UCSD-AML1 (cell line): ENCODE data around the gene ABCF2.

Source experiments
- DNase-seq: peaks from one replicate; lab custom pipeline; 2025; ENCODE audit not compliant: unreplicated experiment; lab: John Stamatoyannopoulos, UW

ABCF2 gene

GRCh38 chr7:151226560-151226874 lies 488 bp downstream of the ABCF2 start:
- no peak for DNase-seq

- DNase-seq: no peak
Measured at GRCh38 chr7:151225948-151226510, 976 bp downstream of the ABCF2 start.

- DNase-seq: no peak
Measured at GRCh38 chr7:151223728-151224127, 3.3 kb downstream of the ABCF2 start.

GRCh38 chr7:151218170-151218569 lies 8.8 kb downstream of the ABCF2 start:
- DNase-seq: no peak

GRCh38 chr7:151215396-151215795 lies 11.6 kb downstream of the ABCF2 start:
- no peak for DNase-seq

GRCh38 chr7:151213826-151214225 lies 13.2 kb downstream of the ABCF2 start:
- DNase-seq: no peak

DNA sequence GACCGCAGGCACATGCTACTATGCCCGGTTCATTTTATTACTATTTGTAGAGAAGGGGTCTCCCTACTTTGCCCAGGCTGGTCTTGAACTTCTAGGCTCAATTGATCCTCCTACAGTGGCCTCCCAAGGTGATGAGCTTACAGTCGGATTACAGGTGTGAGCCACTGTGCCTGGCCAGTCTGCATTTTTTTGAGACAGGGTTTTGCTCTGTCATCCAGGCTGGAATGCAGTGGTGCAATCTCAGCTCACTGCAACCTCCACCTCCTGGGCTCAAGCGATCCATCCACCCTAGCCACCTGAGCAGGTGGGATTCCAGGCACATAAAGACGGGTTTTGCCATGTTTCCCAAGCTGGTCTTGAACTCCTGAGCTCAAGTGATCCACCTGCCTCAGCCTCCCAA lies 14.4 kb downstream of the ABCF2 start:
- DNase-seq: no peak

GRCh38 chr7:151211155-151211772 lies 15.7 kb downstream of the ABCF2 start:
- DNase-seq: no peak

GRCh38 chr7:151210087-151210854 lies 16.7 kb downstream of the ABCF2 start, which contains the start of gene H2BK1:
TSS of gene H2BK1 (minus strand) at chr7:151210488. CDS start at chr7:151210318, 170 bp downstream.
- no peak for DNase-seq

- no peak for DNase-seq
Measured at GRCh38 chr7:151209588-151209987, 17.4 kb downstream of the ABCF2 start.

GRCh38 chr7:151208253-151208862 lies 18.6 kb downstream of the ABCF2 start:
- no peak for DNase-seq

- DNase-seq: no peak
Measured at GRCh38 chr7:151207804-151208203, 19.2 kb downstream of the ABCF2 start.

DNA sequence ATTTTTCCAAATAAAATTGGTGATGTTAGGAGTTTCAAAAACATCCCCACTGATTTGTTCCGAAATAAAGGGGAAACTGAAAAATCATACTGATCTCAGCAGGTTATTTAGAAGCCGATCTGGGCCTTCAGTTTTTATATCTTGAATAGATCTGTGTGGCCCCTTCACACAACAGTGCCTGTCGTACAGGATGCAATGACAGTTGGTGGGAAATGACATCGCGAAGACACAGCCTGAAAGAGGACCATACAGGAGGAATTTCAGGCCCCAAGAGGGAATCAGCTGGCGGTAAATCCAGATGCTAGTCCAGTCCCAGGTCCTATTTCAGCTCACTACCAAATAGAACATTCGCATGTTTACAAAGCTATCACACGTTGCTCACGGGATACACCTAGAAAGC lies 19.7 kb downstream of the ABCF2 start:
- DNase-seq: no peak

DNA sequence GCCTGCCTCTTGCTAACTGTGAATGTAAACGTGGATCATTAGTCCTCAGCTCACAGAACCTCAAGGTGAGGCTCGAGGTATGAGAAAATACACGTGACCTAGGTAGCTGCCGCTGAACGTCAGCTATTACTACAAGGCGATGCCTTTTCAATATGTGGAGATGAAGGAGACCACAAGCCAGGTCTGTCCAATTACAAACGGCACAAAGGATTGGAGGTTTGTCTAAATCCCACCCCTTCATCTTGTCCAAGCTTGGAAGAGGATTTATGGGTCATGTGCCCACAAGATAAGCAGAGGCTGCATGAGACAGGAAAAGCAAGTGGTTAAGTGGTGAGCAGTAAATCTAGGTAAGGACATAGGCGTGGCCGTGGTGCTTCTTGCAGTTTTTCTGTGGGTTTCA lies 20.1 kb downstream of the ABCF2 start:
- DNase-seq: no peak

DNA sequence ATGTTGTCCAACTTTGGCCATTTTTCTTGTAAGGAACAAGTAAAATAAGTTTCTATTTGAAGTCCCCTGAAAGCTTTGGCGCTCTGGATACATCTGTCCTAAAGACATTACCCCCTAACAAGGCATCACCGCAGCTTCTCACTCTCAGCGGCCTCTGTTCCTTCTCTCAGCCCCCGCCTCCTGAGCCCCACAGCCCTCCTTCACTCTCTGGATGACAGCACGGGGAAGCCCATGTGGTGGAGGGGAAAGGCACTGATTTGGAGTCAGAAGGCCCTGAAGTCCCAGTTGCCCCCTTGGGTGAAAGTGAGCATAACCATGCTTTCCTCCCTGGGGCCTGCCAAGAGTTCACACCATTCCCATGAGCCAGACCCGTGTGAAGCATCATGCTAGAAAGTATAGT lies 21.3 kb downstream of the ABCF2 start:
- DNase-seq: no peak

DNA sequence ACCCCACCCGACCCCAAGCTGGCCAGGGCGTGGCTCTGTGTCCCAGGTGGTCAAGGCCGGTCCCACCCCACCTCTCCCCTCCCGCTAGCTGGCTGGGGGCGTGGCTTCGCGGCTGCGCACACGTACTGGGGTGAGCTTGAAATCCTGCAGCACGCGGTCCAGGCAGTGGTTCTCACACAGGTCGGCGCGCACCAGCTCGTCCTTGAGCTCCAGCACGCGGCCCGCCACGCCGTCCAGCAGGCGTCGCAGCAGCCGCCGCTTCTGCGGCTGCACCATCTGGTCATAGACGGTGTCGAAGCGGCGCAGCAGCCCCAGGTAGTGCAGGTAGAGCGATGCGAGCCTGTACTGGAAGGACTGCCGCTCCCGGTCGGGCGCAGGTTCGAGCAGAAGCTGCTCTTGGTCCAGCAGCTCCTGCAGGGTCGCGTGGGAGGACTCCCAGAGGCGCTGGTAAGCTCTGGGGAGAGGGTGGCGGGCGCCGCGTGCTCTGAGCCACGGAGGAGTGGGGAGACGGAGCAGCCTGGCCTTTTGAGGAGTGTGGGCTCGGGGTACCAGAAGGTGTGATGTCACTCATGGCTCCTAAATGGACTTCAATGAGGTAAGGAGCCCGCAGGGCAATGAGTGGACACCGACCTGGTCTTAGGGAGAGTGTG lies 22.5 kb downstream of the ABCF2 start:
- DNase-seq: no peak

DNA sequence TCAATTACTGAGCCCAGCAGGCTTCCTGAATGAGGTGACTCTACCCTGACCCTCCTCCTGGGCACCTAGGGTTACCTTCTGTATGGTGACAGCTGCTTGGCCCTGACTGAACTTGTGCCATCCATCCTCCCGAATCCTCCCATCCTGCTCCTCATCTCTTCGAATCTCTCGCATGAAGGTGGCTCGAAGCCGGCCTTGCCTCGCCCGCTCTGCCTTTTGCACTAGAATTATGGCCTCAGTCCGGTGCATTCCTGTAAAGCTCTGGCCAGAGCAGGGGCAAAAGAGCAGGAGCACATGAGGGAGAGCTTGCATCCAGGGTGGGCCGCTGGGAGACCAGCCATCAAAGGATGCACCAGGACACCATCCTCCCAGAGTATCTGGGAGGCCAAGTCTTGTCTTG lies 24.2 kb downstream of the ABCF2 start:
- DNase-seq: no peak

DNA sequence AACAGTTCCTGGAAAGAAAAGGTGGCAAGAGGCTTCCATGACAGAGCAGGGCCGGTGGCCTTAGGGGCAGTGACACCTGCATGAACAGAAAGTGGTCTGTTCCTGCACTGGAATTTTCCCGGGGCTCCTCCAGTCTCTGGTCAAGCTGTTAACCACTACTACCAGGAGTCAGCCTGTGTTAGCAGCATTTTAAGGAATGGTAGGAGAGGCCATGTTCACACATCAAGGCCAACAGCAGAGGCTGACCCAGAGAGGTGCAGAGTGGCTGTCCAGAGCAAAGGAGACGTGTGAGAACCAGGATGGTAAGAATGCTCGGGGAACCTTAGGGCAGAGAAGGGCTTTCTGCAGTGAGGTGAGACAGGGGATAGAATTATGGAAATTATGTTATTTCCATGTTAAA lies 25.3 kb downstream of the ABCF2 start:
- DNase-seq: no peak

- DNase-seq: no peak
Measured at GRCh38 chr7:151201344-151201743, 25.7 kb downstream of the ABCF2 start.

- no peak for DNase-seq
Measured at GRCh38 chr7:151198945-151199848, 27.8 kb downstream of the ABCF2 start.

DNA sequence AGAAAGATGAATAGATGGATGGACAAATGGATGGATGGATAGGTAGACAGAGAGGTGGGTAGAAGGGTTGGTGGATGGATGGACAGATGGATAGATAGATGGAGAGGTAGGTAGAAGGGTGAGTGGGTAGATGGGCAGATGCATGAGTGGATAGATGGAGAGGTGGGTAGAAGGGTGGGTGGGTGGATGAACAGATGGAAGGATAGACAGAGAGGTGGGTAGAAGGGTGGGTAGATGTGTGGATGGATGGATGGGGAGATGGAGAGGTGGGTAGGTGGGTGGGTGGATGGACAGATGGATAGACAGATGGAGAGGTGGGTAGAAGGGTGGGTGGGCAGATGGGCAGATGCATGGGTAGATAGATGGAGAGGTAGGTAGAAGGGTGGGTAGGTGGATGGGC lies 29.1 kb downstream of the ABCF2 start:
- no peak for DNase-seq
